ENCODE data around the gene SAMD11.

DNA sequence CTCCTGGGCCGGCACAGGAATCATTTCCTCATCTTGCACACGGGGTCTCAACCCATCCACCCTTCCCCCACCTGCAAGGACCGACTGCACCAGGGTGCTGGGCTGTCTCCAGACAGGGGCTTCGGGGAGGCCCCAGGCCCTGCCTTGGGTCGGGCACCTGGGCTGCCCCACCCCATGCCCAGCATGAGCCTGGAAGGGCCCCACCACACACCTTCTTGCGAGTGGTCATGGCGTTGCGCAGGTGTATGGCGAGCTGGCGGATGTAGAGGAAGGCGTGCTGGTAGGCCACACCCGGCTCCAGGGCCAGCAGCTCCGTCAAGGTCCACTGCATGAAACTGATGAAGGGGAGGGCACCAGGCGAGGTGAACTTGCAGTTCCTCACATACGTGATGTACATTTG lies 28.5 kb downstream of the SAMD11 start:
- TF ChIP-seq POLR2A (IDR thresholded peaks at IDR 0.05; ENCODE audit: low read depth, low read length) = no peak
- no peak for TF ChIP-seq POLR2AphosphoS5 (IDR thresholded peaks at IDR 0.05; ENCODE audit: low read depth, low read length)
- no peak for TF ChIP-seq TAF1 (IDR thresholded peaks at IDR 0.05; ENCODE audit: borderline replicate concordance, low read depth, low read length)
